Mesendoderm (in vitro differentiated cells): ENCODE results near the gene CAMTA1.
A peak's percentile ranks its signal among the peaks of the same experiment; 100 is the strongest.

Experiments used
- DNase-seq: peaks from one replicate; pipeline ENCODE4 v3.0.0; 2013
- H2AK5ac ChIP-seq: 2 replicates; pipeline ENCODE4 v1.6.1; 2013; ENCODE audit warnings: low read length, inconsistent platforms
- H2BK120ac ChIP-seq: 2 replicates; pipeline ENCODE4 v1.6.1; 2013; ENCODE audit warnings: low read depth, mild to moderate bottlenecking, low read length, moderate library complexity, mixed read lengths
- H2BK15ac ChIP-seq: replicated peaks from 2 replicates; pipeline ENCODE4 v1.6.1; 2013; ENCODE audit warnings: low read depth, mild to moderate bottlenecking, moderate library complexity
- H2BK5ac ChIP-seq: 2 replicates; pipeline ENCODE4 v1.6.1; 2013; ENCODE audit warnings: low read length, inconsistent platforms
- H3K18ac ChIP-seq: 2 replicates; pipeline ENCODE4 v1.6.1; 2013; ENCODE audit warnings: mild to moderate bottlenecking, low read length, mixed read lengths
- H3K23ac ChIP-seq: one replicate; pipeline ENCODE4 v1.6.1; 2013; ENCODE audit warnings: low read length
- H3K27ac ChIP-seq: 2 replicates; pipeline ENCODE4 v1.5.1; 2013; ENCODE audit warnings: low read depth, mild to moderate bottlenecking, inconsistent platforms, low read length, moderate library complexity
- H3K27me3 ChIP-seq: 2 replicates; pipeline ENCODE4 v1.6.1; 2013; ENCODE audit warnings: low read length, control low read depth, mild to moderate bottlenecking, inconsistent platforms; ENCODE audit not compliant: insufficient read depth, poor library complexity
- H3K36me3 ChIP-seq: 2 replicates; pipeline ENCODE4 v1.6.1; 2013; ENCODE audit warnings: low read length, inconsistent platforms; ENCODE audit not compliant: control insufficient read depth, insufficient read depth
- H3K4ac ChIP-seq: one replicate; pipeline ENCODE4 v1.6.1; 2013; ENCODE audit warnings: low read depth, mild to moderate bottlenecking, low read length, moderate library complexity
- H3K4me1 ChIP-seq: 2 replicates; pipeline ENCODE4 v1.6.1; 2013; ENCODE audit warnings: low read depth, low read length, inconsistent platforms; ENCODE audit not compliant: control insufficient read depth
- H3K4me2 ChIP-seq: 2 replicates; pipeline ENCODE4 v1.6.1; 2013; ENCODE audit warnings: low read length
- H3K4me3 ChIP-seq: 2 replicates; pipeline ENCODE4 v1.5.1; 2013; ENCODE audit warnings: mild to moderate bottlenecking, low read length
- H3K56ac ChIP-seq: one replicate; pipeline ENCODE4 v1.6.1; 2013; ENCODE audit warnings: low read length
- H3K79me1 ChIP-seq: 2 replicates; pipeline ENCODE4 v1.6.1; 2013; ENCODE audit warnings: low read length, inconsistent platforms
- H3K79me2 ChIP-seq: 2 replicates; pipeline ENCODE4 v1.6.1; 2013; ENCODE audit warnings: mild to moderate bottlenecking, low read length; ENCODE audit not compliant: control insufficient read depth, insufficient read depth
- H3K9ac ChIP-seq: 2 replicates; pipeline ENCODE4 v1.6.1; 2013; ENCODE audit warnings: low read length, inconsistent platforms
- H4K5ac ChIP-seq: one replicate; pipeline ENCODE4 v1.6.1; 2013; ENCODE audit warnings: low read length
- H4K8ac ChIP-seq: one replicate; pipeline ENCODE4 v1.6.1; 2013; ENCODE audit warnings: low read depth, mild to moderate bottlenecking, control low read depth, low read length, moderate library complexity
- WGBS: extraction: QIAGEN DNeasy Blood & Tissue Kit; methylation state at CpG from one replicate; pipeline ENCODE4 v1.1.7; 2013; ENCODE audit warnings: low lambda C conversion rate, missing lambda C conversion rate; ENCODE audit not compliant: insufficient coverage; ENCODE audit errors: extremely low coverage; 5-methylcytosine and 5-hydroxymethylcytosine counted together

The CAMTA1 gene

DNA sequence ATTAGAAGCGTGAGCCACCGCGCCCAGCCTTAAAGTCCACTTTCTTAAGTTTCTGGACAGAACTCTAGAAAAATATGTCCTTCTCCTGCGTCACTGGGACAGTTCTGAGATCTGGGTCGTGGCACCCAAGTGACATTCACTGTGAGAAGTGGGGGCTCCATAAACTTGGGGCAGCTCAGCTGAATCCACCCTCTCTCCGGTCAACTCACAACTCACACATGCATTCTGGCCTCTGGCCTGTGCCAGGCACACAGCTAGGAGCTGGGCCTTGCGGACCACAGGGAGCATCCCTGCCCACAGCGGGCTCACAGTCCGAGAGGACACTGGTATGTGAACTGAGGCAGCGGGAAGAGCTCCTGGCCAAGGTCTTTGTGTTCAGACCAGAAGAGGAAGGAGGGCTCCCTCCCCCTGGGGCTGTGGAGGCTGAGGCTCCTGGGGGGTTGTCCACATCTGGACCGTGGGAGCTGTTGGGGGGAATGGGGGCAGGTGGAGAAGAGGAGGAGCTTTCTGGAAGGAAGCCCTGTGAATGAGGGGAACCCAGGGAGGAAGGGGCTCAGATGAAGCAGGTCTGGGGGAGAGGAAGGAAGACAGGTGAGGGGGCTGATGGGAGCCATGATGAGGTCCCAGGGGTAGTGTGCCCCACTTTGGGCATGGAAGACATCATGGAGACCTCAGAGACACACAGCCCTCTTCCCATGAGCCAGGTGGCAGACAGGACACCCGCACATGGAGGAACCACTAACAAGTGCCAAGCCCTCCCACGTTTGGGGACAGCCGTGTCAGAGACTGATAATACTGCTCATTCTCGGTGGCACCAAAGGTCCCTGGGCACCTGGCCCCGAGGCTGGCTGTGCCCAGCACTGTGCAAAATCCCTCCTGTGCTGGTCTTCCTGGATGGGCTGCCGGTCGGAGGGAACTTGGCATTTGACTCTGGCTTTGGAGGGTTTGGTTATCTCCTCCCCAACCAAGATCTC lies 794.9 kb downstream of the CAMTA1 start:
- H3K4ac ChIP-seq, result no peak overlapping the region
- WGBS, result no CpG with 5 or more reads among the region's 18 CpGs
- H3K4me2 ChIP-seq, result no peak overlapping the region
- H3K79me2 ChIP-seq, result no peaks in the 10 kb centered on the region
- H2BK15ac ChIP-seq, result no peak overlapping the region
- H3K36me3 ChIP-seq, result no peaks in the 10 kb centered on the region
- H3K56ac ChIP-seq, result no peak overlapping the region
- H3K23ac ChIP-seq, result no peak overlapping the region
- no peaks in the 10 kb centered on the region for H3K4me1 ChIP-seq
- H3K79me1 ChIP-seq, result no peaks in the 10 kb centered on the region
- no peak overlapping the region for H2BK120ac ChIP-seq
- no peak for DNase-seq
- H4K5ac ChIP-seq, result no peak overlapping the region
- no peak overlapping the region for H2AK5ac ChIP-seq
- no peak overlapping the region for H2BK5ac ChIP-seq
- no peak overlapping the region for H3K18ac ChIP-seq
- no peak overlapping the region for H3K27ac ChIP-seq
- no peak overlapping the region for H3K4me3 ChIP-seq
- H3K9ac ChIP-seq, result no peak overlapping the region
- no peak overlapping the region for H4K8ac ChIP-seq
- no peaks in the 10 kb centered on the region for H3K27me3 ChIP-seq

DNA sequence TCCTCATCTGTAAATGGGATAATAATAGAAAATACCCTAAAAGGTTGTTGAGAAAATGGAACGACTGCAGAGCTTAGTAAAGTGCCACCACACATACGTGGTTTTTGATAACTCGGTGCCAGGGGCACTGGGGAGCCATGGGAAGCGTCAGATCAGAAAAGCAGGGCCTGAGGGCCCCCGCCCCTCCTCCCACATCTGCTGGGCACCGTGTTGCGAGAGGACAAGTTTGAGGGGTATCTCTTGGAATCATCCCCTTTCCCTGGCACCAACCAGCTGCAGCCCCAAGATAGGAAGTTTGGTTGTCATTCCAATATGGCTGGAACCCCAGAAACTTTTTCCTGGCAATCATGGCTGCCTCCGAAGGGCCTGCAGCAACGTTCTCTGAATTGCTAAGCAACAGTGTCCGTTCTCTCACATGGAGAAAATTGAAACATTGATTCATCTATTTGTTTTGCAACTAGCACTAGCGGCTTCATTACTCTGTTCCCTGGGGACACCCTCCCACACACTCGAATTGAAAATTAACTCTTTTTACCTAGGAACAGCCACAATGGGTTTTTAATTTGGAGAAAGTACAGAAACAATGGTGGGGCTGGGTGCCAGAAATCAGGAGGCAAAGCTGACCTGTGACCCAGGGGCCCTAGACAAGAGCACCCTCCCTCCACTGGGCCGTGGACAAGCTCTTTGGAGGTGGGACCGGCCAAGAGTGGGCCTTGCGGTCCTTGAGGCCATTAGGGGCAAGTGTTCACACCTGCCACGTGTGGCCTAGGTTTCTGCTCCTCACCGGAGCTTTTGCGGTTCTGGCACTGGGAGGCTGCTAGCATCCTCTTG lies 795.9 kb downstream of the CAMTA1 start:
- Histone ChIP-seq H3K36me3 (no peaks in the 10 kb centered on the region), H3K56ac (no peak overlapping the region), H3K4me2 (no peak overlapping the region), H3K79me2 (no peaks in the 10 kb centered on the region), H2BK120ac (no peak overlapping the region), H3K79me1 (no peaks in the 10 kb centered on the region), H2AK5ac (no peak overlapping the region), H4K5ac (no peak overlapping the region), H3K18ac (no peak overlapping the region), H4K8ac (no peak overlapping the region), H3K27me3 (no peaks in the 10 kb centered on the region), H3K4ac (no peak overlapping the region), H2BK15ac (no peak overlapping the region), H3K4me1 (no peaks in the 10 kb centered on the region), H3K9ac (no peak overlapping the region), H3K4me3 (no peak overlapping the region), H3K27ac (no peak overlapping the region), H3K23ac (no peak overlapping the region), H2BK5ac (no peak overlapping the region)
- DNase-seq, result no peak
- WGBS, result no CpG with 5 or more reads among the region's 18 CpGs

DNA sequence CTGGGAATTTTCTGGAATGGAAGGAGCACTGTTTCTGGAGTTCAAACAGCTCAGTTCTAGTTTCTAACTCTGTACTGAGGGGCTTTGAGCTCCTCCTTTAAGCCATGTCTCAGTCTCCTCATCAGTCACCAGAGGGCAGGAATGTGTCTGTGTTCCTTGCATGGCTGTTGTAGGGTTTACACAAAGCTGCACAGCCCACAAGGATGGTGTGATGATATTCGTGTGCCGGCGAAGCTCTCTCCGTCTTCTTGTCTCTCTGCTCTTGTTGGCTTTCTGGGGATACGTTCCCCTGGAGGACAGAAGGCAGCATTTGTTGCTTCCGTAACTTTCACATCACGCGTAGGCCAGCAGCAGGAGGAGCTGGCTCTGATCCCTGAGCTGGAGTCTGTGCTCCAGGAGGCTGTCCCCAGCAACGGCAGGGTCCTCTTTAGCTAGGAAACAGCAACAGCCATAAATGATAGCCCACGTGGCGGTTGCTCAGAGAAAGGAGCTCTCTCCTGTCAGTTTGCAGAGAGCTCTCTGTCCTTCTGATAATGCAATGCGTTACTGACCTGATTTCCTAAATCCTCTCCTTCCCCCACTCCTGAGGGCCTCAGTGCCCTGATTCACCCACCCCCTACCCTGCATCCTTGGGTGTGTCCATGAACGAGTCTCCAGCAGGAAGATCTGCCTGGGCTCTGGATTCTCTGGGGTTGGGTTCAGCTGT lies 796.7 kb downstream of the CAMTA1 start:
- Histone ChIP-seq H4K8ac (no peak overlapping the region), H2AK5ac (no peak overlapping the region), H2BK5ac (no peak overlapping the region), H3K79me2 (no peaks in the 10 kb centered on the region), H3K27ac (no peak overlapping the region), H2BK15ac (no peak overlapping the region), H3K79me1 (no peaks in the 10 kb centered on the region), H3K4me3 (no peak overlapping the region), H2BK120ac (no peak overlapping the region), H4K5ac (no peak overlapping the region), H3K4ac (no peak overlapping the region), H3K27me3 (no peaks in the 10 kb centered on the region), H3K4me1 (peaks cover 4% of the 10 kb centered on the region), H3K56ac (no peak overlapping the region), H3K36me3 (no peaks in the 10 kb centered on the region), H3K9ac (no peak overlapping the region), H3K4me2 (no peak overlapping the region), H3K23ac (no peak overlapping the region), H3K18ac (no peak overlapping the region)
- WGBS, result no CpG with 5 or more reads among the region's 13 CpGs
- DNase-seq, result peak; percentile 45

DNA sequence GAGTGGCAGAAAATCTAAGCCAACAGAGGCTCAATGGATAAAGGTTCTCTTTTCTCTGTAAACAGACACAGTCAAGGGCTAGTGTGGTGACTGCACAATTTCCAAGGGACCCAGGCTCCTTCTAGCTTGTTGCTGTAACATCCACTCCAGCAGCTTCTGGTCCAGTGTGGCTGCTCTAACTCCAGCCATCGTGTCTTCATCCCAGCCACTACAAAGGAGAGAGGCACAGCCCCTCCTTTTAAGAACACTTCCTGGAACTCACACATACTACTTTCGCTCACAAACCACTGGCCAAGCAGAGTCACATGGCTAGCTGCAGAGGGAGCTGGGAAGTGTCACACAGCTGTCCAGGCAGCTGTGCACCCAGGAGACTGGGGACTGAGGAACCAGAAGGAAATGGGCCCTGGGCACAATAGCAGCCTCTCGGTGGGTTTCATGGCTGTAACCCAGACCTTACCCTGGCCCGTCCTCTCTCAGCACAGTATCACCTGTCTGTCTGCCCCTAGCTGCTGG lies 797.3 kb downstream of the CAMTA1 start:
- Histone ChIP-seq H2AK5ac (no peak overlapping the region), H3K9ac (no peak overlapping the region), H3K56ac (no peak overlapping the region), H3K27me3 (no peaks in the 10 kb centered on the region), H3K4me1 (peaks cover 4% of the 10 kb centered on the region), H3K36me3 (no peaks in the 10 kb centered on the region), H3K23ac (no peak overlapping the region), H3K4me2 (no peak overlapping the region), H3K18ac (no peak overlapping the region), H4K8ac (no peak overlapping the region), H3K79me1 (no peaks in the 10 kb centered on the region), H2BK15ac (no peak overlapping the region), H4K5ac (no peak overlapping the region), H2BK5ac (no peak overlapping the region), H3K4ac (no peak overlapping the region), H3K4me3 (no peak overlapping the region), H3K79me2 (no peaks in the 10 kb centered on the region), H2BK120ac (no peak overlapping the region), H3K27ac (no peak overlapping the region)
- DNase-seq, result no peak
- WGBS, result no CpG with 5 or more reads among the region's 4 CpGs

DNA sequence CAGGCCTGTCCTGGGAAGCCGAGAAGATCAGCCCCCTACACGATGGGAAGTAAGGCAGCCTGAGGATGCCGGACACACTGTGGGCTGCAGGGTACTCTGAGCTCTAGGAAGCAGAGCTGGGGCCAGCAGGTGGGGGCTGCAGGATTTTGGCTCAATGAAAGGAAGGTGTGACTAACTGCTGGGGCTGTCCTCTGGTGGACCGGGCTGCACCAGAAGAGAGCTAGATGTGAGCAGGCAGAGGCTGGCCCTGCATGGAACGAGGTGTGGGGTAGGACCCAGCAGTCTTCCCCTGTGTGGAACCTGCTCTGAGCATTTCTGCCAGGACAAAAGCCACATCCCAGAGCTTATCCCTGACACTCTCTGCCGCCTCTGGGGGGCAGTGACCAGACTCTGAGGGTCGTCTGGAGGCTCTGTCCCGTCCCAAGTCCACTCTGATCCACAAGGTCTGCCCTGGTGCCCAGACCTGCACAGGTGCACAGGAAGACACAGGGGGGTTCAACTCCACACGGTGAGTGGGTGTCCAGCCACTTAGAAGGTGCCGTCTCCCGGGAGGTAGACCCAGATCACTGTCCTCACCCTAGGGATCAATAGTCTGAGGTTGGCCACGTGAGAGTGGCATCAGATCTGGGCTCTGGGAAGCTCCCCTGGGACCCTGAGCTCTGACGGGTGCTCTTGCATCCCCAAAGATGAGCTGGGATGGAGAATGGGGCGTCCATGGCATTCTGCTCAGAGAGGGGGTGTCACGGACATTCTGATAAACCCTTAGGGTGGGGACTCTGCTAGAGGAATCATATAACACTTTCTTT lies 798.2 kb downstream of the CAMTA1 start:
- H3K79me2 ChIP-seq, result no peaks in the 10 kb centered on the region
- no CpG with 5 or more reads among the region's 15 CpGs for WGBS
- no peak for DNase-seq

More for the DNA sequence above, 798.2 kb downstream of the CAMTA1 start:
- H2BK120ac ChIP-seq, result no peak overlapping the region
- no peak overlapping the region for H3K9ac ChIP-seq
- H2BK5ac ChIP-seq, result no peak overlapping the region
- no peaks in the 10 kb centered on the region for H3K27me3 ChIP-seq
- H3K18ac ChIP-seq, result no peak overlapping the region
- H3K23ac ChIP-seq, result no peak overlapping the region
- no peak overlapping the region for H3K56ac ChIP-seq
- no peak overlapping the region for H3K4me2 ChIP-seq
- H2BK15ac ChIP-seq, result no peak overlapping the region
- H3K79me1 ChIP-seq, result no peaks in the 10 kb centered on the region
- peaks cover 4% of the 10 kb centered on the region for H3K4me1 ChIP-seq
- H3K4me3 ChIP-seq, result no peak overlapping the region
- no peak overlapping the region for H3K27ac ChIP-seq
- no peak overlapping the region for H2AK5ac ChIP-seq
- H3K36me3 ChIP-seq, result no peaks in the 10 kb centered on the region
- no peak overlapping the region for H4K5ac ChIP-seq
- no peak overlapping the region for H4K8ac ChIP-seq
- H3K4ac ChIP-seq, result no peak overlapping the region
